ENCODE results near the gene TUBB.

DNA sequence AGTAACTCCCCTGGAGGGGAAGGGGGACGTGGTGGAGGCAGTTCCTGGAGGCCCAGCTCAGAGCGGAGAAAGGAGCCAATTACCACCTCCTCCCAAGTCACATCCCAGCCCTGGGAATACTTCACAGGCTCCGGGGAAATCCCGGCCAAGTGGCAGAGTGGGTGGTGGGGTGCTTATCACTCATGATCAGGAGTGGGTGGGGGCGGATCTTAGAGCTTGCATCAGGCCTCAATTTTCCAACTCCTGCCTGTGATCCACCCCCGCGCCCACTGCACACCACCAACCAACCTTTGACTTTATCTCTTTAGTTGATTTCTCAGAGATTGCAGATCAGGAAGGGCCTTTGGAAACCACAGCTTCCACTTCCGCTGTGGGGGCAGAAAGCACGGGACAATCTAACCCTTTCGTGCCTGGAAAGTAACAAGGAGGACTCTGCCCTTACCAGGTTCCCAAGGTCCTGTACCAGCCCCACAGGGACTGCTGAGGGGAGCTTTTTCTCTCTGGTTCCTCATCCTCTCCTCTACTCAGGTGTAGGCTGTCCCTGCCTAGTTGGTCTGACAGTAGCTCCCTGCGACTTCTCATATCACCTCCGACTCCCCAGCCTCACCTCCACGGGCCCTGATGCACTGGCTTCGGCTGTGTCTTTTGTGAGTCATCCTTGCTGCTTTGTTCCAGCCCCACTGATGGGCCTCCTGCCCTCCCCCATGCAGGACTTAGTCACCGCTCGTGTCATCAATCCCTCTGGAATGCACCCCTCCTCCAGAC is 49.1 kb downstream of the TUBB start:
- TF ChIP-seq, protein P1, sequence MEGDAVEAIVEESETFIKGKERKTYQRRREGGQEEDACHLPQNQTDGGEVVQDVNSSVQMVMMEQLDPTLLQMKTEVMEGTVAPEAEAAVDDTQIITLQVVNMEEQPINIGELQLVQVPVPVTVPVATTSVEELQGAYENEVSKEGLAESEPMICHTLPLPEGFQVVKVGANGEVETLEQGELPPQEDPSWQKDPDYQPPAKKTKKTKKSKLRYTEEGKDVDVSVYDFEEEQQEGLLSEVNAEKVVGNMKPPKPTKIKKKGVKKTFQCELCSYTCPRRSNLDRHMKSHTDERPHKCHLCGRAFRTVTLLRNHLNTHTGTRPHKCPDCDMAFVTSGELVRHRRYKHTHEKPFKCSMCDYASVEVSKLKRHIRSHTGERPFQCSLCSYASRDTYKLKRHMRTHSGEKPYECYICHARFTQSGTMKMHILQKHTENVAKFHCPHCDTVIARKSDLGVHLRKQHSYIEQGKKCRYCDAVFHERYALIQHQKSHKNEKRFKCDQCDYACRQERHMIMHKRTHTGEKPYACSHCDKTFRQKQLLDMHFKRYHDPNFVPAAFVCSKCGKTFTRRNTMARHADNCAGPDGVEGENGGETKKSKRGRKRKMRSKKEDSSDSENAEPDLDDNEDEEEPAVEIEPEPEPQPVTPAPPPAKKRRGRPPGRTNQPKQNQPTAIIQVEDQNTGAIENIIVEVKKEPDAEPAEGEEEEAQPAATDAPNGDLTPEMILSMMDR (IDR thresholded peaks at IDR 0.05; ENCODE audit: poor library complexity) = no peak
- no peak for TF ChIP-seq EZH2 (IDR thresholded peaks at IDR 0.05; ENCODE audit: borderline replicate concordance)
